Transverse colon (tissue), 4 donors: ENCODE data around the gene DAPP1. TPM values are rescaled to one million over a fixed set of nuclear protein-coding genes. Genes with fewer than 3 reads are reported as not detected.
A peak's percentile ranks its signal among the peaks of the same experiment; 100 is the strongest.

Source experiments
- DNase-seq: peaks from one replicate; pipeline ENCODE4 v3.0.0-alpha.2; 2019
- H3K27ac ChIP-seq, 4 donors: fragments of 200-600 bp; sonication (generic); 2 replicates each; pipeline ENCODE4 v1.5.1; 2016 to 2018; ENCODE audit warnings: inconsistent platforms in 4 of 4
- H3K27me3 ChIP-seq: fragments of 200-600 bp; sonication (generic); 2 replicates; pipeline ENCODE4 v1.5.1; 2017; ENCODE audit warnings: inconsistent platforms
- H3K36me3 ChIP-seq, 4 donors: fragments of 200-600 bp; sonication (generic); 2 replicates each; pipeline ENCODE4 v1.5.1; 2017 to 2019; ENCODE audit warnings: inconsistent platforms in 4 of 4
- H3K4me1 ChIP-seq, 4 donors: fragments of 200-600 bp; sonication (generic); 2 replicates each; pipeline ENCODE4 v1.5.1; 2017 to 2020; ENCODE audit warnings: inconsistent platforms in 4 of 4
- H3K4me3 ChIP-seq, 4 donors: fragments of 200-600 bp; sonication (generic); 1 replicate in 1 of 4; 2 replicates in 3 of 4; pipeline versions ENCODE4 v1.5.1 to v1.6.1; 2017 to 2019; ENCODE audit warnings: inconsistent platforms in 4 of 4
- H3K9me3 ChIP-seq, 2 donors: fragments of 200-600 bp; sonication (generic); 2 replicates each; pipeline ENCODE4 v1.5.1; 2017 to 2019; ENCODE audit warnings: inconsistent platforms in 2 of 2
- EP300 ChIP-seq: sonication (generic); formaldehyde crosslinking; IDR thresholded peaks from one replicate; pipeline ENCODE4 v1.6.1; 2017; ENCODE audit warnings: antibody characterized with exemption, low read depth
- POLR2A ChIP-seq: fragments of 450-650 bp; IDR thresholded peaks from one replicate; pipeline ENCODE4 v1.6.1; 2016; ENCODE audit warnings: antibody characterized with exemption, mild to moderate bottlenecking, moderate library complexity
- POLR2AphosphoS5 ChIP-seq, 3 donors: sonication (generic); formaldehyde crosslinking; IDR thresholded peaks; one replicate each; pipeline ENCODE4 v1.6.1; 2016; ENCODE audit warnings: antibody characterized with exemption in 3 of 3
- WGBS, 2 donors: methylation state at CpG; one replicate each; pipeline ENCODE4 v1.1.5; 2018; ENCODE audit warnings: low coverage in 1 of 2; 5-methylcytosine and 5-hydroxymethylcytosine counted together
- in situ Hi-C, 4 donors: fragments of 200-750 bp; cut with MboI; loops; one replicate each; pipeline versions ENCODE4 v1.15.0 to v1.15.1; 2017; ENCODE audit warnings: low sequenced_read_pairs in 3 of 4, low pct_ligation_motif_present in 1 of 4, low pct_unique_long_range_greater_than_20kb in 1 of 4
- intact Hi-C: fragments of 100-400 bp; cut with DNase I; formaldehyde crosslinking; loops from one replicate; pipeline ENCODE4 v1.15.1; 2023; ENCODE audit warnings: low total_unique reads
- total RNA-seq, 4 donors: library from RNA; depleted of rRNA; stranded (reverse); fragments of >200 nt; gene quantifications; one replicate each; pipeline ENCODE4 v1.1.0, GENCODE V29; 2016
- TF ChIP-seq, protein P1 (sequence below), 5 experiments: fragments of 200-600 bp in 3 of 5; fragments of 450-650 bp in 2 of 5; sonication (generic) in 3 of 5; IDR thresholded peaks; 1 replicate in 2 of 5; 2 replicates in 3 of 5; pipeline ENCODE4 v1.5.1; 2016 to 2017; ENCODE audit warnings: antibody characterized with exemption in 5 of 5, inconsistent platforms in 3 of 5, mild to moderate bottlenecking in 2 of 5, moderate library complexity in 1 of 5

The DAPP1 gene
- total RNA-seq, 4 donors from 2014 or later, result 0.41 to 10.7 (median 7.6) TPM

- Histone ChIP-seq H3K4me1 (no peaks in the 10 kb centered on the region), H3K9me3 (no peaks in the 10 kb centered on the region), H3K36me3 (no peaks in the 10 kb centered on the region), H3K27ac (peak overlapping the region in 1 of 4 donors; percentile 29), H3K4me3 (no peak overlapping the region), H3K27me3 (no peaks in the 10 kb centered on the region)
- WGBS, 2 donors, result 63 to 86% methylated on average over 1 of the region's 1 CpG
- in situ Hi-C loops, result no loop called here
- no peak for DNase-seq
- TF ChIP-seq EP300, result no peak
- intact Hi-C loops, result no loop called here
These were observed 30.3 kb downstream of the DAPP1 start for GRCh38 chr4:99846891-99847290.

DNA sequence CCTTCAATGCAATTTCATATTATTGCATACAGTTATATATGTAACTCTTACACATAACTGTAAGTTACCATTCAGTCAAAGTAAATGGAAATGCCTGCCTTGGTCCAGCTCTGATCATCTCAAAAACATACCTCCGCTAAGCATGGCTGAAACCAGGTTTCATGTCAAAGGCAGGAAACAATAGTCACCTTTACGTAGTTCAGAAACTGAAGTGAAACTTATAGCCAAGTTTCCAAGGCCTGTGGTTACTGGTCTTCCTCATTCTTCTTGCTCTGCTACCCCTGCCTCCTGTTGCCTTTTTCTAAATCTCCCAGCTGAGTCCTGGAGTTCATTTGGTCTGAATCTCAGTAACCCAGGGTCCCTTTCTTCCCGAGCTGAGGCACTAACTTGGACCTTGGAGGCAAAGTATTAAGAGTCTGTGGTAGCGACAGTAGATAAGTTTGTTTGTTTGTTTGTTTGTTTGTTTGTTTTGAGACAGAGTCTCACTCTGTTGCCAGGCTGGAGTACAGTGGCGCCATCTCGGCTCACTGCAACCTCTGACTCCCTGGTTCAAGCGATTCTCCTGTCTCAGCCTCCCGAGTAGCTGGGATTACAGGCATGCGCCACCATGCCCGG is 30.8 kb downstream of the DAPP1 start:
- Histone ChIP-seq H3K4me1 (no peaks in the 10 kb centered on the region), H3K36me3 (no peaks in the 10 kb centered on the region), H3K27ac (peak overlapping the region in 1 of 4 donors; percentile 29), H3K4me3 (no peak overlapping the region), H3K27me3 (no peaks in the 10 kb centered on the region), H3K9me3 (no peaks in the 10 kb centered on the region)
- in situ Hi-C loops, result no loop called here
- TF ChIP-seq POLR2AphosphoS5 (IDR thresholded peaks at IDR 0.05), result peak in 1 of 3 donors; percentile 15
- TF ChIP-seq EP300, result no peak
- intact Hi-C loops, result no loop called here
- no peak for DNase-seq
- WGBS, 2 donors, result 80 to 89% methylated on average over 8 to 10 of the region's 10 CpGs

- Histone ChIP-seq H3K36me3 (no peaks in the 10 kb centered on the region), H3K9me3 (no peaks in the 10 kb centered on the region), H3K4me1 (no peaks in the 10 kb centered on the region), H3K4me3 (no peak overlapping the region), H3K27ac (no peak overlapping the region), H3K27me3 (no peaks in the 10 kb centered on the region)
- TF ChIP-seq POLR2AphosphoS5 (IDR thresholded peaks at IDR 0.05), result no peak
- TF ChIP-seq EP300, result no peak
- no peak for TF ChIP-seq POLR2A
- TF ChIP-seq, protein P1, sequence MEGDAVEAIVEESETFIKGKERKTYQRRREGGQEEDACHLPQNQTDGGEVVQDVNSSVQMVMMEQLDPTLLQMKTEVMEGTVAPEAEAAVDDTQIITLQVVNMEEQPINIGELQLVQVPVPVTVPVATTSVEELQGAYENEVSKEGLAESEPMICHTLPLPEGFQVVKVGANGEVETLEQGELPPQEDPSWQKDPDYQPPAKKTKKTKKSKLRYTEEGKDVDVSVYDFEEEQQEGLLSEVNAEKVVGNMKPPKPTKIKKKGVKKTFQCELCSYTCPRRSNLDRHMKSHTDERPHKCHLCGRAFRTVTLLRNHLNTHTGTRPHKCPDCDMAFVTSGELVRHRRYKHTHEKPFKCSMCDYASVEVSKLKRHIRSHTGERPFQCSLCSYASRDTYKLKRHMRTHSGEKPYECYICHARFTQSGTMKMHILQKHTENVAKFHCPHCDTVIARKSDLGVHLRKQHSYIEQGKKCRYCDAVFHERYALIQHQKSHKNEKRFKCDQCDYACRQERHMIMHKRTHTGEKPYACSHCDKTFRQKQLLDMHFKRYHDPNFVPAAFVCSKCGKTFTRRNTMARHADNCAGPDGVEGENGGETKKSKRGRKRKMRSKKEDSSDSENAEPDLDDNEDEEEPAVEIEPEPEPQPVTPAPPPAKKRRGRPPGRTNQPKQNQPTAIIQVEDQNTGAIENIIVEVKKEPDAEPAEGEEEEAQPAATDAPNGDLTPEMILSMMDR (IDR thresholded peaks at IDR 0.05), result no peak
- intact Hi-C loops (no loop called here), in situ Hi-C loops (no loop called here)
- WGBS, 2 donors, result 86 to 93% methylated on average over 3 to 4 of the region's 4 CpGs
- no peak for DNase-seq
These were observed 32.0 kb downstream of the DAPP1 start for GRCh38 chr4:99848591-99849001.

DNA sequence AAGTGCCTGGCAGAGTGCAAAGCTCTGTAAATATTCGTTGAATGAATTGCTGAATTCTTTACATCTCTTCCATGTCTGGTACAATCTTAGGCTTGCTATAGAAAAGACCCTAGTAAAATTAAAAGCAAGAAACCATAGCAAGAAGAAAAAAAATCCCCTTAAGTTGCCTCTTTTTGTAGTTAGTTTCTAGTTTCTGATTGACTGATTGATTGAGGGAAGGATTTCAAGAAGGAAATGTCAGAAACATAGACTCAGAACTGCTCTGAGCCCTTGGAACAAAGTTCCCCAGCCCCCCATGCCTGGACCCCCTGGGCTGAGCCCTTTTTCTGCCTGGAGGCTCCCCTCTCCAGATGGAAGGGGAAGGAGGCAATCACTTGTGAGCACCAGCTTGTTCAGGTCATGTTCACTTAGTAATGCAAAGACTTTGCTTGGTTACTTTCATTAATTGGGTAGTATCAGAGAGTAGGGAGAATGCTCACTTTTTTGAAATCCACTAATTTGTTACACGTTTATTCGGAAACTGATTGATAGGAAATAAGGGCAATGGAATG is 35.6 kb downstream of the DAPP1 start:
- H3K36me3 ChIP-seq, result no peaks in the 10 kb centered on the region
- no peak for DNase-seq
- TF ChIP-seq EP300, result no peak
- TF ChIP-seq POLR2A, result no peak
- TF ChIP-seq, protein P1 (IDR thresholded peaks at IDR 0.05), result no peak
- TF ChIP-seq POLR2AphosphoS5 (IDR thresholded peaks at IDR 0.05), result no peak
- no peaks in the 10 kb centered on the region for H3K4me1 ChIP-seq
- no peaks in the 10 kb centered on the region for H3K9me3 ChIP-seq
- H3K27me3 ChIP-seq, result no peaks in the 10 kb centered on the region
- in situ Hi-C loops (no loop called here), intact Hi-C loops (no loop called here)
- WGBS, 2 donors, result 81 to 82% methylated on average over 3 of the region's 3 CpGs
- no peak overlapping the region for H3K27ac ChIP-seq
- H3K4me3 ChIP-seq, result no peak overlapping the region

DNA sequence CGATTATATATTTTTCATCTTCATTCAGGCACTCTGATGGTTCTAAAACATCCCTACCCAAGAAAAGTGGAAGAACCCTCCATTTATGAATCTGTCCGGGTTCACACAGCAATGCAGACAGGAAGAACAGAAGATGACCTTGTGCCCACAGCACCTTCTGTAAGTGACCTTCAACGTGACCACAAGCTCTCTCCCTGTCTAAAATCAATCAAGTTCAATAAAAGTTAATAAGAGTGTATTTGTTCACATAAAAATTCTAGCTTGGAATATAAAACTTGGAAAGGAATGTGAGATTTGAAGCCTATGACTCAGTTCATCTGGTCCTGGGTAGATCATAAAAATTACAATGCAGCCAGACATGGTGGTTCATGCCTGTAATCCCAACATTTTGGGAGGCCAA is 36.6 kb downstream of the DAPP1 start:
- Histone ChIP-seq H3K27ac (no peak overlapping the region), H3K9me3 (no peaks in the 10 kb centered on the region), H3K4me3 (no peak overlapping the region), H3K27me3 (no peaks in the 10 kb centered on the region), H3K4me1 (no peaks in the 10 kb centered on the region), H3K36me3 (no peaks in the 10 kb centered on the region)
- intact Hi-C loops, result no loop called here
- TF ChIP-seq POLR2A, result no peak
- TF ChIP-seq POLR2AphosphoS5 (IDR thresholded peaks at IDR 0.05), result no peak
- no peak for TF ChIP-seq EP300
- TF ChIP-seq, protein P1 (IDR thresholded peaks at IDR 0.05), result no peak
- no peak for DNase-seq
- WGBS, 2 donors, result 85 to 88% methylated on average over 2 to 3 of the region's 3 CpGs
- in situ Hi-C loops, result no loop called here
